Endothelial cell (in vitro differentiated cells): Measurements from ENCODE around the gene ABCF3. TPM values are rescaled to one million over a fixed set of nuclear protein-coding genes. Genes with fewer than 3 reads are reported as not detected.

Experiments
- DNase-seq: peaks from one replicate; pipeline ENCODE4 v3.0.0; 2021; ENCODE audit warnings: low spot score
- H3K27ac Mint-ChIP-seq: one replicate; pipeline ENCODE4 v1.8.0; 2021; ENCODE audit warnings: mixed read lengths, inconsistent platforms; ENCODE audit not compliant: unreplicated experiment
- H3K27me3 Mint-ChIP-seq: one replicate; pipeline ENCODE4 v1.8.0; 2021; ENCODE audit warnings: mild to moderate bottlenecking, moderate library complexity, mixed read lengths, inconsistent platforms; ENCODE audit not compliant: unreplicated experiment
- H3K36me3 Mint-ChIP-seq: one replicate; pipeline ENCODE4 v1.8.0; 2021; ENCODE audit warnings: mild to moderate bottlenecking, low read depth, mixed read lengths, inconsistent platforms; ENCODE audit not compliant: unreplicated experiment
- H3K4me1 Mint-ChIP-seq: one replicate; pipeline ENCODE4 v1.8.0; 2021; ENCODE audit warnings: mild to moderate bottlenecking, mixed read lengths, inconsistent platforms; ENCODE audit not compliant: unreplicated experiment
- H3K4me3 Mint-ChIP-seq: one replicate; pipeline ENCODE4 v1.8.0; 2021; ENCODE audit warnings: mild to moderate bottlenecking, mixed read lengths, inconsistent platforms; ENCODE audit not compliant: unreplicated experiment
- H3K9me3 Mint-ChIP-seq: one replicate; pipeline ENCODE4 v1.8.0; 2021; ENCODE audit warnings: mixed read lengths, inconsistent platforms; ENCODE audit not compliant: unreplicated experiment
- total RNA-seq: library from RNA; stranded (reverse); fragmentation: NEBNext Ultra II Directional; extraction: Animal tissue kit (Norgen Biotek cat#: 25700); gene quantifications from one replicate; pipeline ENCODE4 v1.2.1, GENCODE V29; 2021; ENCODE audit not compliant: unreplicated experiment
- TF ChIP-seq, protein P1 (sequence below): fragments of 200-600 bp; sonication (generic); IDR thresholded peaks from one replicate; pipeline ENCODE4 v1.5.0; 2021; ENCODE audit warnings: antibody characterized with exemption; ENCODE audit not compliant: unreplicated experiment

The ABCF3 gene
- total RNA-seq, 1 donor from 2014 or later, result 68.1 TPM

DNA sequence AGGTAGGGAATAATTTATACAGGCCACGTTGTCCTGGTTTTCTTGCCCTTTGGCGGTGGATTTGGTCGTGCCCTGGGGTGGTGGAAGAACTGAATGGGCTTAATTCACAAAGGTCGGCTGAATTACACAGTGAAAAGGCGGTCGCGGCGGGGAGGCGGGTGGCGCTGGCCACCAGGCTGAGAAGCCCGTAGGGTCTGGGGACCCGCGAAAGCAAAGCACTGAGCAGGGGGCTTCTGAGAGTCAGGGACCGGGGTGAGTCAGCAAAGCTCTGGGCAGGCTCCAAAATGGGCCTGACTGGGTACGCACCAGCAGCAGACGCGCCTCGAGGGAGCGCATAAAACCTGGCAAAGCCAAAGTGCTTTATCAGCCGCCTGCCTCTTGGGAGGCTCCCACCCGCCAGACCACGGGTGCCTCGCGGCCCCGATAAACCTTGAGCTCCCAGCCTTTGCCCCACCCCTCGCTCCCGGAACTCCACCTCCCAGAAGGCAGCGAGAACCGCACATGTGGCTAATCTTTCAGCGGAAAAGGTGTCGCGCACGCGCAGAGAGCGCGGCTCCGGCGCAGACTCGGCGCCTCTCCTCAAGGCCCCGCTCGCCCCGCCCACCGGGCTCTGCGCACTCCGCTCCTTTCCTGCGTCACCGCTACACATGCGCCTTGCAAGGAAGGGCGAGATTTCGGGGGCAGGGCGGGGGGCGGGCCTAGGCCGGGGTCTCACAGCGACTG, 377 bp upstream of the ABCF3 start:
- H3K27me3 Mint-ChIP-seq, result peaks cover 21% of the 10 kb centered on the region
- H3K4me3 Mint-ChIP-seq, result peak overlapping the region; percentile 99
- TF ChIP-seq, protein P1, sequence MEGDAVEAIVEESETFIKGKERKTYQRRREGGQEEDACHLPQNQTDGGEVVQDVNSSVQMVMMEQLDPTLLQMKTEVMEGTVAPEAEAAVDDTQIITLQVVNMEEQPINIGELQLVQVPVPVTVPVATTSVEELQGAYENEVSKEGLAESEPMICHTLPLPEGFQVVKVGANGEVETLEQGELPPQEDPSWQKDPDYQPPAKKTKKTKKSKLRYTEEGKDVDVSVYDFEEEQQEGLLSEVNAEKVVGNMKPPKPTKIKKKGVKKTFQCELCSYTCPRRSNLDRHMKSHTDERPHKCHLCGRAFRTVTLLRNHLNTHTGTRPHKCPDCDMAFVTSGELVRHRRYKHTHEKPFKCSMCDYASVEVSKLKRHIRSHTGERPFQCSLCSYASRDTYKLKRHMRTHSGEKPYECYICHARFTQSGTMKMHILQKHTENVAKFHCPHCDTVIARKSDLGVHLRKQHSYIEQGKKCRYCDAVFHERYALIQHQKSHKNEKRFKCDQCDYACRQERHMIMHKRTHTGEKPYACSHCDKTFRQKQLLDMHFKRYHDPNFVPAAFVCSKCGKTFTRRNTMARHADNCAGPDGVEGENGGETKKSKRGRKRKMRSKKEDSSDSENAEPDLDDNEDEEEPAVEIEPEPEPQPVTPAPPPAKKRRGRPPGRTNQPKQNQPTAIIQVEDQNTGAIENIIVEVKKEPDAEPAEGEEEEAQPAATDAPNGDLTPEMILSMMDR, result no peak
- no peaks in the 10 kb centered on the region for H3K9me3 Mint-ChIP-seq
- DNase-seq, result peak; percentile 99
- H3K4me1 Mint-ChIP-seq, result peaks cover 36% of the 10 kb centered on the region
- H3K27ac Mint-ChIP-seq, result peak overlapping the region; percentile 97
- H3K36me3 Mint-ChIP-seq, result peaks cover 61% of the 10 kb centered on the region

DNA sequence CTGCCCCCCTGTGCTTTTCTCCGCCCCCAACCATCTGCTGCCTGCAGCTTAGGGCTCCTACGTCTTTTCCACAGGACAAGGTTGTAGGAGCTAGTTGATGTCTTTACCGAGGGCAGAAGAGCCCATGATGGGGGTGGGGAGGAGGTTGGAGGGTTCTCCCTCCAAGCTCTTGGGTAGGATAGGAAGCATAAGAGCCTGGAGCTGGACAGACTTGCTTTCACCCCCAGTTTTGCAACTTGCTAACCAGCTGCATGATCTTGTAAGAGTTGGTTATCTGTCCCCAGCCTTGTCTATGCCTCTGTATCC, 856 bp downstream of the ABCF3 start:
- Mint-ChIP-seq H3K4me1 (peaks cover 33% of the 10 kb centered on the region), H3K27me3 (peaks cover 21% of the 10 kb centered on the region), H3K36me3 (peaks cover 53% of the 10 kb centered on the region), H3K4me3 (peak overlapping the region; percentile 99), H3K9me3 (no peaks in the 10 kb centered on the region), H3K27ac (peak overlapping the region; percentile 61)
- no peak for DNase-seq
- TF ChIP-seq, protein P1, result no peak

DNA sequence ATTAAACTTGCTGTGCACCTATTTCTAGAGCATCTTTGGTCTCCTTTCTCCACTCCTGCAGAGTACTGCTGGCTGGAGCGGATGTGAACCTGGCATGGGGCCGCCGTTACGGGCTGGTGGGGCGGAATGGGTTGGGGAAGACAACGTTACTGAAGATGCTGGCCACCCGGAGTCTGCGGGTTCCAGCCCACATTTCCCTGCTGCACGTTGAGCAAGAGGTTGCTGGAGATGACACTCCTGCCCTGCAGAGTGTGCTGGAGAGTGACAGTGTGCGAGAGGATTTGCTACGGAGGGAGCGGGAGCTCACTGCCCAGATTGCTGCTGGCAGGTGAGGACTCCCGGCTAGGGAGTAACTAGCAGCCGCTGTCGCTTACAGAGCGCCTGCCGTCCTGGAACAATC, 2.1 kb downstream of the ABCF3 start:
- TF ChIP-seq, protein P1, result no peak
- Mint-ChIP-seq H3K36me3 (peaks cover 51% of the 10 kb centered on the region), H3K4me3 (peak overlapping the region; percentile 70), H3K27ac (no peak overlapping the region), H3K27me3 (peaks cover 22% of the 10 kb centered on the region), H3K9me3 (no peaks in the 10 kb centered on the region), H3K4me1 (peaks cover 33% of the 10 kb centered on the region)
- no peak for DNase-seq

DNA sequence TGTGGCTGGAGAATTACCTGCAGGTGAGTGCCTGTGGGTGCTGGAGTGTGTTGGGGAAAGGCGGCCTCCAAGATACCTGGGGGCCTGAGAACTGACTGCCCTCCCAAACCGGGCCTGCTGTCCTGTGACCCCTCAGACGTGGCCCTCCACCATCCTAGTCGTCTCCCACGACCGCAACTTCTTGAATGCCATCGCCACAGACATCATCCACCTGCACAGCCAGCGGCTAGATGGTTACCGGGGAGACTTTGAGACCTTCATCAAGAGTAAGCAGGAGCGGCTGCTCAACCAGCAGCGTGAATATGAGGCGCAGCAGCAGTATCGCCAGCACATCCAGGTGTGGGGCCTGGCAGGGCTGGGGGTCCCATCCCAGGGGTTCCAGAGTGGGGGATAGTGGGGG, 3.4 kb downstream of the ABCF3 start:
- DNase-seq, result no peak
- TF ChIP-seq, protein P1, result no peak
- H3K9me3 Mint-ChIP-seq, result no peaks in the 10 kb centered on the region
- peaks cover 27% of the 10 kb centered on the region for H3K4me1 Mint-ChIP-seq
- no peak overlapping the region for H3K4me3 Mint-ChIP-seq
- no peak overlapping the region for H3K27ac Mint-ChIP-seq
- H3K36me3 Mint-ChIP-seq, result peaks cover 53% of the 10 kb centered on the region
- H3K27me3 Mint-ChIP-seq, result peaks cover 20% of the 10 kb centered on the region

DNA sequence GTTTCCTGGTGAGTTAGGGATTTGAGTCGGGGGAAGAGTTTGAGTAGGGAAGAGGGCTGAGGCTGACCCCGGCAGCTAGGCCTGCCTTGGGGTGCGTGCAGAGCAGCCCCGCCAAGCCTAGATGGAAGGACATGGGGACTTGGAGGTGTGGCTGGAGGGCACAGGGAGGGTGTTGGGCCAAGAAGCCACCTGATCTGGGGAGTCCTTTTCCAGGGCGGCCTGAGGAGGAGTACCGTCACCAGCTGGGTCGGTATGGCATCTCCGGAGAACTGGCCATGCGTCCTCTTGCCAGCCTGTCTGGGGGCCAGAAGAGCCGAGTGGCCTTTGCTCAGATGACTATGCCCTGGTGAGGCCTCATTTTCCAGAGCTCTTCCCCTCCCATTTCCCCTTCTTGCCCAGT, 6.9 kb downstream of the ABCF3 start:
- Mint-ChIP-seq H3K27ac (no peak overlapping the region), H3K4me3 (no peak overlapping the region), H3K27me3 (peaks cover 7% of the 10 kb centered on the region), H3K9me3 (no peaks in the 10 kb centered on the region), H3K36me3 (peaks cover 45% of the 10 kb centered on the region), H3K4me1 (peaks cover 3% of the 10 kb centered on the region)
- DNase-seq, result no peak
- TF ChIP-seq, protein P1, result no peak
